ENCODE results near the gene OPN1MW2.
"Not testable (repeated sequence)": the region's sequence is repeated elsewhere in the genome, so short reads cannot be mapped to it uniquely, and the experiment has no call there.

The OPN1MW2 gene

DNA sequence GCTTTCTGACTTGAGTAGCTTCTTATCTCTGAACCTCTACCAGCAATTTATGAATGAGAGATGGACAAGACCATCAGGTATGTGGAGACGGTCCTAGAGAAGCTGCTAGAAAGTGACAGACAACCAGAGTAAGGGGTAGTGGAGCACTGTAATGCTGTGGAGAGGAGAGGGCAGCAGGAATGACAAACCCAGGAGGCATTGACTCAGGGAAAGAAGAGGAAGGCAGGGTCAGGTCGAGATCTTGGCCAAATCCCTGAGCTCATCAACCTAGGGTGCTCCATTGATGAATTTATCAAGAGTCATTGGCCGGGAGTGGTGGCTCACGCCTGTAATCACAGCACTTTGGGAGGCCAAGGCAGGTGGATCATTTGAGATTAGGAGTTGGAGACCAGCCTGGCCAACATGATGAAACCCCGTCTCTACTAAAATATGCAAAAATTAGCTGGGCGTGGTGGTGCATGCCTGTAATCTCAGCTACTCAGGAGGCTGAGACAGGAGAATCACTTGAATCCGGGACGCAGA lies 20.5 kb downstream of the OPN1MW2 start:
- H3K79me1 ChIP-seq (replicated peaks; ENCODE audit: low read length, poor library complexity, severe bottlenecking); H4K8ac ChIP-seq (ENCODE audit: low read length); H2BK15ac ChIP-seq (ENCODE audit: low read depth, poor library complexity, severe bottlenecking); H3K18ac ChIP-seq (ENCODE audit: low read depth in 1 of 2, low read length in 2 of 2); H2BK12ac ChIP-seq (ENCODE audit: low read length in 2 of 2); H3K9me3 ChIP-seq (ENCODE audit: control insufficient read depth, low read length); H2AFZ ChIP-seq (ENCODE audit: low read depth, low read length); H3K23ac ChIP-seq (ENCODE audit: low read length in 2 of 2); H3K27me3 ChIP-seq (ENCODE audit: control insufficient read depth in 1 of 2, insufficient read depth in 1 of 2, low read length in 2 of 2); H2AK5ac ChIP-seq (ENCODE audit: low read length, severe bottlenecking); H3K14ac ChIP-seq (ENCODE audit: low read length in 2 of 2); H3K4me3 ChIP-seq (ENCODE audit: insufficient read depth in 1 of 2, low read depth in 1 of 2, low read length in 2 of 2); H2BK120ac ChIP-seq (ENCODE audit: low read depth, low read length); DNase-seq; H2BK5ac ChIP-seq (ENCODE audit: low read depth, low read length, poor library complexity, severe bottlenecking); H4K91ac ChIP-seq (ENCODE audit: low read length); H3K4me2 ChIP-seq (ENCODE audit: low read length, poor library complexity, severe bottlenecking); H3K9ac ChIP-seq (ENCODE audit: low read length); H3K4me1 ChIP-seq (ENCODE audit: control insufficient read depth, insufficient read depth, low read depth, low read length); H3K36me3 ChIP-seq (ENCODE audit: control insufficient read depth in 1 of 2, insufficient read depth in 2 of 2, low read depth in 1 of 2, low read length in 2 of 2); H3K27ac ChIP-seq (ENCODE audit: low read length, poor library complexity, severe bottlenecking); H3K4ac ChIP-seq (ENCODE audit: low read depth in 1 of 2, low read length in 2 of 2): not testable (repeated sequence)
- 91% methylated on average over 4 of the region's 8 CpGs for WGBS

- not testable (repeated sequence) for H2BK15ac ChIP-seq (ENCODE audit: low read depth, poor library complexity, severe bottlenecking); H2BK12ac ChIP-seq (ENCODE audit: low read length in 2 of 2); H3K23ac ChIP-seq (ENCODE audit: low read length in 2 of 2); H2AFZ ChIP-seq (ENCODE audit: low read depth, low read length); H3K27ac ChIP-seq (ENCODE audit: low read length, poor library complexity, severe bottlenecking); H3K4ac ChIP-seq (ENCODE audit: low read depth in 1 of 2, low read length in 2 of 2); H4K8ac ChIP-seq (ENCODE audit: low read length); H2BK5ac ChIP-seq (ENCODE audit: low read depth, low read length, poor library complexity, severe bottlenecking); H2BK120ac ChIP-seq (ENCODE audit: low read depth, low read length); DNase-seq; H3K4me1 ChIP-seq (ENCODE audit: control insufficient read depth, insufficient read depth, low read depth, low read length); H3K36me3 ChIP-seq (ENCODE audit: control insufficient read depth in 1 of 2, insufficient read depth in 2 of 2, low read depth in 1 of 2, low read length in 2 of 2); H3K14ac ChIP-seq (ENCODE audit: low read length in 2 of 2); H4K91ac ChIP-seq (ENCODE audit: low read length); H3K4me3 ChIP-seq (ENCODE audit: insufficient read depth in 1 of 2, low read depth in 1 of 2, low read length in 2 of 2); H3K18ac ChIP-seq (ENCODE audit: low read depth in 1 of 2, low read length in 2 of 2); H3K9me3 ChIP-seq (ENCODE audit: control insufficient read depth, low read length); H3K9ac ChIP-seq (ENCODE audit: low read length); H2AK5ac ChIP-seq (ENCODE audit: low read length, severe bottlenecking); H3K79me1 ChIP-seq (replicated peaks; ENCODE audit: low read length, poor library complexity, severe bottlenecking); H3K4me2 ChIP-seq (ENCODE audit: low read length, poor library complexity, severe bottlenecking); H3K27me3 ChIP-seq (ENCODE audit: control insufficient read depth in 1 of 2, insufficient read depth in 1 of 2, low read length in 2 of 2)
- no CpG with 5 or more reads among the region's 17 CpGs for WGBS
These were observed 28.0 kb downstream of the OPN1MW2 start for GRCh38 chrX:154247377-154248045.

DNA sequence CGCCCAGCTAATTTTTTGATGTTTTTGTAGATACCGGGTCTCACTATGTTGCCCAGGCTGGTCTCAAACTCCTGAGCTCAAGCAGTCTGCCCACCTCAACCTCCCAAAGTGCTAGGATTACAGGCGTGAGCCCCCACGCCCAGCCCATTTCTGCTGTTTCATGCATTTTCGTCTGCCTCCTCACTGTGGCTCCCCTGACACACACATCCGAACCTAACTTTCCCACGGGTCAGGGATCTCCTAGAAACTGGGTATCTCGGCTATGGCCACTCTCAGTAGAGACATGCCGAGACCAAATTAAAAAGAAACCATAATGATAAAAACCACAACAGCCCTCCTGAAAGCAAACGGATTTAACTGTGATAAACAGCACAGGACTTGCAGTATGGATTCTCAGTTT lies 28.5 kb downstream of the OPN1MW2 start:
- H2BK5ac ChIP-seq (ENCODE audit: low read depth, low read length, poor library complexity, severe bottlenecking); H2BK15ac ChIP-seq (ENCODE audit: low read depth, poor library complexity, severe bottlenecking); H3K27me3 ChIP-seq (ENCODE audit: control insufficient read depth in 1 of 2, insufficient read depth in 1 of 2, low read length in 2 of 2); H3K4me1 ChIP-seq (ENCODE audit: control insufficient read depth, insufficient read depth, low read depth, low read length); DNase-seq; H3K4me2 ChIP-seq (ENCODE audit: low read length, poor library complexity, severe bottlenecking); H3K23ac ChIP-seq (ENCODE audit: low read length in 2 of 2); H2BK120ac ChIP-seq (ENCODE audit: low read depth, low read length); H3K18ac ChIP-seq (ENCODE audit: low read depth in 1 of 2, low read length in 2 of 2); H2AK5ac ChIP-seq (ENCODE audit: low read length, severe bottlenecking); H3K27ac ChIP-seq (ENCODE audit: low read length, poor library complexity, severe bottlenecking); H3K36me3 ChIP-seq (ENCODE audit: control insufficient read depth in 1 of 2, insufficient read depth in 2 of 2, low read depth in 1 of 2, low read length in 2 of 2); H3K9me3 ChIP-seq (ENCODE audit: control insufficient read depth, low read length); H3K79me1 ChIP-seq (replicated peaks; ENCODE audit: low read length, poor library complexity, severe bottlenecking); H3K4me3 ChIP-seq (ENCODE audit: insufficient read depth in 1 of 2, low read depth in 1 of 2, low read length in 2 of 2); H2BK12ac ChIP-seq (ENCODE audit: low read length in 2 of 2); H3K14ac ChIP-seq (ENCODE audit: low read length in 2 of 2); H4K8ac ChIP-seq (ENCODE audit: low read length); H3K9ac ChIP-seq (ENCODE audit: low read length); H4K91ac ChIP-seq (ENCODE audit: low read length); H2AFZ ChIP-seq (ENCODE audit: low read depth, low read length); H3K4ac ChIP-seq (ENCODE audit: low read depth in 1 of 2, low read length in 2 of 2): not testable (repeated sequence)
- WGBS, result no CpG with 5 or more reads among the region's 10 CpGs

DNA sequence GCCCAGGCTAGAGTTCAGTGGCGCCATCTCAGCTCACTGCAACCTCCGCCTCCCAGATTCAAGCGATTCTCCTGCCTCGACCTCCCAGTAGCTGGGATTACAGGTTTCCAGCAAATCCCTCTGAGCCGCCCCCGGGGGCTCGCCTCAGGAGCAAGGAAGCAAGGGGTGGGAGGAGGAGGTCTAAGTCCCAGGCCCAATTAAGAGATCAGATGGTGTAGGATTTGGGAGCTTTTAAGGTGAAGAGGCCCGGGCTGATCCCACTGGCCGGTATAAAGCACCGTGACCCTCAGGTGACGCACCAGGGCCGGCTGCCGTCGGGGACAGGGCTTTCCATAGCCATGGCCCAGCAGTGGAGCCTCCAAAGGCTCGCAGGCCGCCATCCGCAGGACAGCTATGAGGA lies 37.7 kb downstream of the OPN1MW2 start, which contains the start of gene OPN1MW3:
TSS of gene OPN1MW3 (plus strand) at position 301 of the 400 bp plus-strand sequence. CDS start at position 339, 38 bp downstream.
- H3K36me3 ChIP-seq (ENCODE audit: control insufficient read depth in 1 of 2, insufficient read depth in 2 of 2, low read depth in 1 of 2, low read length in 2 of 2); H2BK15ac ChIP-seq (ENCODE audit: low read depth, poor library complexity, severe bottlenecking); H3K9me3 ChIP-seq (ENCODE audit: control insufficient read depth, low read length); H3K14ac ChIP-seq (ENCODE audit: low read length in 2 of 2); H2BK120ac ChIP-seq (ENCODE audit: low read depth, low read length); H3K4me3 ChIP-seq (ENCODE audit: insufficient read depth in 1 of 2, low read depth in 1 of 2, low read length in 2 of 2); H4K8ac ChIP-seq (ENCODE audit: low read length); H3K9ac ChIP-seq (ENCODE audit: low read length); H3K23ac ChIP-seq (ENCODE audit: low read length in 2 of 2); H3K27me3 ChIP-seq (ENCODE audit: control insufficient read depth in 1 of 2, insufficient read depth in 1 of 2, low read length in 2 of 2); H3K27ac ChIP-seq (ENCODE audit: low read length, poor library complexity, severe bottlenecking); H3K4me2 ChIP-seq (ENCODE audit: low read length, poor library complexity, severe bottlenecking); H3K4me1 ChIP-seq (ENCODE audit: control insufficient read depth, insufficient read depth, low read depth, low read length); H2AFZ ChIP-seq (ENCODE audit: low read depth, low read length); H2BK12ac ChIP-seq (ENCODE audit: low read length in 2 of 2); DNase-seq; H2BK5ac ChIP-seq (ENCODE audit: low read depth, low read length, poor library complexity, severe bottlenecking); H4K91ac ChIP-seq (ENCODE audit: low read length); H3K4ac ChIP-seq (ENCODE audit: low read depth in 1 of 2, low read length in 2 of 2); H2AK5ac ChIP-seq (ENCODE audit: low read length, severe bottlenecking); H3K79me1 ChIP-seq (replicated peaks; ENCODE audit: low read length, poor library complexity, severe bottlenecking); H3K18ac ChIP-seq (ENCODE audit: low read depth in 1 of 2, low read length in 2 of 2): not testable (repeated sequence)
- WGBS, result no CpG with 5 or more reads among the region's 17 CpGs
